Vagina (tissue), 2 donors: Measurements from ENCODE around the gene KCTD11. TPM values are rescaled to one million over a fixed set of nuclear protein-coding genes. Genes with fewer than 3 reads are reported as not detected.

Source experiments
- DNase-seq, 2 donors: peaks; one replicate each; pipeline ENCODE4 v3.0.0-alpha.2; 2017; ENCODE audit errors: extremely low spot score in 2 of 2
- H3K27ac ChIP-seq: fragments of 200-600 bp; sonication (generic); one replicate; pipeline ENCODE4 v1.5.1; 2019
- H3K27me3 ChIP-seq: fragments of 200-600 bp; sonication (generic); one replicate; pipeline ENCODE4 v1.5.1; 2019
- H3K36me3 ChIP-seq, 2 donors: fragments of 200-600 bp; sonication (generic); one replicate each; pipeline ENCODE4 v1.5.1; 2017 to 2019
- H3K4me1 ChIP-seq: fragments of 200-600 bp; sonication (generic); one replicate; pipeline ENCODE4 v1.5.1; 2019
- H3K4me3 ChIP-seq, 2 donors: fragments of 200-600 bp; sonication (generic); 1 replicate in 1 of 2; 2 replicates in 1 of 2; pipeline ENCODE4 v1.5.1; 2016 to 2019
- H3K9me3 ChIP-seq: fragments of 200-600 bp; sonication (generic); one replicate; pipeline ENCODE4 v1.5.1; 2019
- CTCF ChIP-seq, 3 experiments: fragments of 450-650 bp in 2 of 3; fragments of 200-600 bp in 1 of 3; sonication (generic) in 1 of 3; IDR thresholded peaks; one replicate each; pipeline ENCODE4 v1.5.1; 2017 to 2019; ENCODE audit warnings: antibody characterized with exemption in 3 of 3, mild to moderate bottlenecking in 2 of 3, moderate library complexity in 2 of 3
- POLR2A ChIP-seq, 2 donors: fragments of 450-650 bp; IDR thresholded peaks; one replicate each; pipeline ENCODE4 v1.6.1; 2017; ENCODE audit warnings: antibody characterized with exemption in 2 of 2, mild to moderate bottlenecking in 2 of 2, moderate library complexity in 2 of 2
- POLR2AphosphoS5 ChIP-seq, 2 donors: sonication (generic); formaldehyde crosslinking; IDR thresholded peaks; one replicate each; pipeline ENCODE4 v1.9.0; 2017; ENCODE audit warnings: antibody characterized with exemption in 2 of 2, mild to moderate bottlenecking in 2 of 2, low read depth in 1 of 2; ENCODE audit not compliant: insufficient read depth in 1 of 2
- intact Hi-C: fragments of 100-400 bp; cut with DNase I; formaldehyde crosslinking; loops from one replicate; pipeline ENCODE4 v1.15.1; 2023
- total RNA-seq: library from RNA; depleted of rRNA; stranded (reverse); fragments of >200 nt; gene quantifications from one replicate; pipeline ENCODE4 v1.2.3, GENCODE V29; 2016

KCTD11 gene
- total RNA-seq, 1 donor from 2014 or later, result 12.5 TPM

- no peak for TF ChIP-seq POLR2AphosphoS5 (IDR thresholded peaks at IDR 0.05; ENCODE audit: insufficient read depth in 1 of 2, low read depth in 1 of 2)
- Histone ChIP-seq H3K36me3 (no peaks in the 10 kb centered on the region), H3K27ac (peak overlapping the region; percentile 96), H3K4me3 (peak overlapping the region; percentile 87 to 99), H3K4me1 (peaks cover 52% of the 10 kb centered on the region), H3K27me3 (no peaks in the 10 kb centered on the region), H3K9me3 (no peaks in the 10 kb centered on the region)
- no peak for DNase-seq
- intact Hi-C loops, result loop anchor here (5.0 to 10.0 kb wide), 4 partner anchors 54 to 212 kb away; partner anchors contain the start of genes FGF11, NLGN2, POLR2A and SENP3
These were observed 1.1 kb downstream of the KCTD11 start for GRCh38 chr17:7352910-7353635.

GRCh38 chr17:7354262-7354843 is 2.4 kb downstream of the KCTD11 start:
- TF ChIP-seq POLR2AphosphoS5 (IDR thresholded peaks at IDR 0.05; ENCODE audit: insufficient read depth in 1 of 2, low read depth in 1 of 2) (peak in 1 of 2 donors; percentile 69), POLR2A (IDR thresholded peaks at IDR 0.05) (no peak), CTCF (IDR thresholded peaks at IDR 0.05) (no peak)
- Histone ChIP-seq H3K27ac (peak overlapping the region; percentile 96), H3K4me1 (peaks cover 45% of the 10 kb centered on the region), H3K4me3 (peak overlapping the region in 1 of 2 donors; percentile 87), H3K9me3 (no peaks in the 10 kb centered on the region), H3K36me3 (no peaks in the 10 kb centered on the region), H3K27me3 (no peaks in the 10 kb centered on the region)
- DNase-seq, result no peak
- intact Hi-C loops, result loop anchor here (5.0 to 10.0 kb wide), 4 partner anchors 53 to 210 kb away; partner anchors contain the start of genes FGF11, NLGN2, POLR2A and SENP3

- H3K4me3 ChIP-seq, result peak within 1 kb of the TSS; percentile 12 to 87
- H3K4me1 ChIP-seq, result peaks cover 38% of the 10 kb centered on the region
- no peak for DNase-seq
- H3K36me3 ChIP-seq, result no peaks in the 10 kb centered on the region
- intact Hi-C loops, result loop anchor here (10.0 kb wide), 1 partner anchor 210 kb away; the partner anchor contains the start of gene SENP3
- H3K9me3 ChIP-seq, result no peaks in the 10 kb centered on the region
- TF ChIP-seq CTCF (IDR thresholded peaks at IDR 0.05) (no peak), POLR2A (IDR thresholded peaks at IDR 0.05) (no peak), POLR2AphosphoS5 (IDR thresholded peaks at IDR 0.05; ENCODE audit: insufficient read depth in 1 of 2, low read depth in 1 of 2) (peak in 1 of 2 donors; percentile 24)
- H3K27ac ChIP-seq, result peak within 1 kb of the TSS; percentile 96
- no peaks in the 10 kb centered on the region for H3K27me3 ChIP-seq
These were observed 3.1 kb downstream of the KCTD11 start, which contains the start of gene TMEM95 for GRCh38 chr17:7355053-7355452. Gene TMEM95 (plus strand): TSS chr17:7355156. CDS start chr17:7355205, 49 bp downstream.

- intact Hi-C loops, result loop anchor here (10.0 kb wide), 1 partner anchor 209 kb away; the partner anchor contains the start of gene SENP3
- Histone ChIP-seq H3K27me3 (no peaks in the 10 kb centered on the region), H3K4me1 (peaks cover 37% of the 10 kb centered on the region), H3K9me3 (no peaks in the 10 kb centered on the region), H3K36me3 (no peaks in the 10 kb centered on the region), H3K4me3 (peak overlapping the region in 1 of 2 donors; percentile 12), H3K27ac (peak overlapping the region; percentile 96)
- TF ChIP-seq CTCF (IDR thresholded peaks at IDR 0.05) (no peak), POLR2AphosphoS5 (IDR thresholded peaks at IDR 0.05; ENCODE audit: insufficient read depth in 1 of 2, low read depth in 1 of 2) (no peak), POLR2A (IDR thresholded peaks at IDR 0.05) (no peak)
- DNase-seq, result no peak
These were observed 3.6 kb downstream of the KCTD11 start for GRCh38 chr17:7355573-7355972.

- Histone ChIP-seq H3K4me3 (peak overlapping the region; percentile 0 to 12), H3K27me3 (no peaks in the 10 kb centered on the region), H3K27ac (peak overlapping the region; percentile 96), H3K9me3 (no peaks in the 10 kb centered on the region), H3K4me1 (peaks cover 37% of the 10 kb centered on the region), H3K36me3 (no peaks in the 10 kb centered on the region)
- peak; percentile 31 to 34 for TF ChIP-seq POLR2AphosphoS5 (IDR thresholded peaks at IDR 0.05; ENCODE audit: insufficient read depth in 1 of 2, low read depth in 1 of 2)
- TF ChIP-seq POLR2A (IDR thresholded peaks at IDR 0.05), result no peak
- peak; percentile 75 to 85 (median 76) for TF ChIP-seq CTCF (IDR thresholded peaks at IDR 0.05)
- intact Hi-C loops, result loop anchor here (10.0 kb wide), 1 partner anchor 209 kb away; the partner anchor contains the start of gene SENP3
- DNase-seq, result no peak
These were observed 4.1 kb downstream of the KCTD11 start for GRCh38 chr17:7356072-7356549.
